GM10266 (cell line): ENCODE measurements around the gene IFNK.

Experiments
- DNase-seq: peaks from one replicate; pipeline ENCODE4 v3.0.0; 2012; ENCODE audit errors: extremely low spot score
- TF ChIP-seq, protein P1 (sequence below): IDR thresholded peaks from 2 replicates; pipeline ENCODE4 v1.5.1; 2012; ENCODE audit warnings: mild to moderate bottlenecking, low read depth; ENCODE audit not compliant: control insufficient read depth, insufficient read depth; ENCODE audit errors: missing control alignments

IFNK gene

DNA sequence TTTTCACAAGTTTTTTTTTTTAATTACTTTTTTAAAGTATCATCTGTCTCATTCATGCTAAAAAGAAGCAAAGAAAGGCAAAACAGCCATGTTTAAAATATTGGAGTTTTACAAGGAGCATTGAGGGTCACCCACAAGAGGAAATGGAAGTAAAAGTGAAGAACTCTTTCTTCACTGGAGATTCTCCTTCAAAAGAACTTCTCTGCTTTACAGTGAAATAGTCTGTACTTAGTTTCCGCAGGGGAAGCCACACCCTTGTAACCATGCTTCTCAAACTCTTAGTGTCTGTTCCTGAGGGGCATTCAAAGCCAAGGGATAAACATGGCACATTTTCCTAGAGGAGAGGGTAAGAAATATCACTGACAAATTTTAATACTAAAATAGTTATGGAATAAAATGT lies 40.6 kb downstream of the IFNK start:
- TF ChIP-seq, protein P1, sequence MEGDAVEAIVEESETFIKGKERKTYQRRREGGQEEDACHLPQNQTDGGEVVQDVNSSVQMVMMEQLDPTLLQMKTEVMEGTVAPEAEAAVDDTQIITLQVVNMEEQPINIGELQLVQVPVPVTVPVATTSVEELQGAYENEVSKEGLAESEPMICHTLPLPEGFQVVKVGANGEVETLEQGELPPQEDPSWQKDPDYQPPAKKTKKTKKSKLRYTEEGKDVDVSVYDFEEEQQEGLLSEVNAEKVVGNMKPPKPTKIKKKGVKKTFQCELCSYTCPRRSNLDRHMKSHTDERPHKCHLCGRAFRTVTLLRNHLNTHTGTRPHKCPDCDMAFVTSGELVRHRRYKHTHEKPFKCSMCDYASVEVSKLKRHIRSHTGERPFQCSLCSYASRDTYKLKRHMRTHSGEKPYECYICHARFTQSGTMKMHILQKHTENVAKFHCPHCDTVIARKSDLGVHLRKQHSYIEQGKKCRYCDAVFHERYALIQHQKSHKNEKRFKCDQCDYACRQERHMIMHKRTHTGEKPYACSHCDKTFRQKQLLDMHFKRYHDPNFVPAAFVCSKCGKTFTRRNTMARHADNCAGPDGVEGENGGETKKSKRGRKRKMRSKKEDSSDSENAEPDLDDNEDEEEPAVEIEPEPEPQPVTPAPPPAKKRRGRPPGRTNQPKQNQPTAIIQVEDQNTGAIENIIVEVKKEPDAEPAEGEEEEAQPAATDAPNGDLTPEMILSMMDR: no peak
- DNase-seq: no peak

DNA sequence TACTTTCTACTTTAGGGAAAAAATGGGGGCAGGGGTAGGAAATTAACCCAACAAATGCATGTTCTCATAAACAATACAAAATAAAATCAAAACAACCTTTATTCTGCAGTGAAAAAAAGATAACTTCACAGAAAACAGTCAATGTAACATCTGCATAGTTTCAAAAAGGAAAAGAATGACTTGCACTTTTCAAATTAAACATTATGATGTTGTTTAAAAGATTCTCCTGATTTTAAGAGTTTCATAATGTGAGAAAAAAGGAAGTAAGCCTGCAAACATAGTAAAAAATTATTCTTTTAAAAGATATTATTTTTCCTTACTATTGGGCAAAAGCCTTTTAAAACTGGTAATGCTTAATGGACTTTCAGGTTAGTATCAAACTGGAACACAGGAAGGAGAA lies 41.6 kb downstream of the IFNK start:
- no peak for DNase-seq
- TF ChIP-seq, protein P1: no peak

DNA sequence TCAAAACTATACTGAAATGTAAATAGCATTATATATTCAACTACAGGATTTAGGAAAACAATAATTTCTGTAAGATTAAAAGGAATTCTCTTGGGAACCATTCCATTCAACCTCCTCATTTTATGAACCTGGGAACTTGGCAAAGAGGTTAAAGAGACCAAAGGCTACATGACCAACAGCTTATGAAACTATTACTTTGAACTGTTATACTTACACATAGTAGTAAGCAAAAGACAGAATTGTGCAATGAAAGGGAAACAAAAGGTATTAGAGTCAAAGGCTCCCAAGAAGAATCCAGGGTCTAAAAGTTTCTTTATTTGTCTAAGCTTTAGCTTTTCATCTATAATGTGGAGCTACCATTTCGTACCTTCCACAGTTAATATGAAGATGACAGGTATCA lies 42.0 kb downstream of the IFNK start:
- TF ChIP-seq, protein P1: no peak
- no peak for DNase-seq

DNA sequence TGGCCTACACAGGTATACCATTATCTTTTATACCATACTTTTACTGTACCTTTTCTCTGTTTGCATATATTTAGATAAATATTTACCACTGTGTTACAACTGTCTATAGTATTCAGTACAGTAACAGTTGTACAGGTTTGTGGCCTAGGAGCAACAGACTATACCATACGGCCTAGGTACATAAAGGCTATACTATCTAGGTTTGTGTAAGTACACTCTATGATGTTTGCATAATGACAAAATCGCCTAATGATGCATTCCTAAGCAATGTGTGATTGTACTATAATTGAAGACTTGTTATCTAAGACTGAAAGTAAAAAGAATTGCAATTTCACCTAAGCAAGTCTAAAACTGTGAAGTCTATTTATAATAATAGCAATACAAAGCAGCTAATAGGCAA lies 45.3 kb downstream of the IFNK start:
- no peak for DNase-seq
- TF ChIP-seq, protein P1: no peak

DNA sequence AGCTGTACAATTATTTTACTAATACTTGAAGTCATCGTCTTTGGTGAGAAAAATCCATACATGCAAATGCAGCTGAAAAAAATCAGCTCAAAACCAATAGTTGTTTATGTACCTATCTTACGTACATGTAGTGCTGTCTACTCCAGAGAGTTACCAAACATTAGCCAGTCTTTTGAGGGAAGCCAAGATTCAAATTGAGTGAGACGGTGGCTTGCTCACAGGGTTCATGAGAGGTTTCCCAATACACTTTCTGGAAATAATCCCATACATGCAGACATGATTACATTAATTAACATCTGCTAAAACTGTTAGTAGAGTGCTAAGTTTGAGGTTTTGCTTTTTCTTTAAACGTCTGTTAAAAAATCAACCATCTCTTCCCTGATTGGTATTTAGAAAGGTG lies 46.9 kb downstream of the IFNK start:
- TF ChIP-seq, protein P1: no peak
- no peak for DNase-seq

DNA sequence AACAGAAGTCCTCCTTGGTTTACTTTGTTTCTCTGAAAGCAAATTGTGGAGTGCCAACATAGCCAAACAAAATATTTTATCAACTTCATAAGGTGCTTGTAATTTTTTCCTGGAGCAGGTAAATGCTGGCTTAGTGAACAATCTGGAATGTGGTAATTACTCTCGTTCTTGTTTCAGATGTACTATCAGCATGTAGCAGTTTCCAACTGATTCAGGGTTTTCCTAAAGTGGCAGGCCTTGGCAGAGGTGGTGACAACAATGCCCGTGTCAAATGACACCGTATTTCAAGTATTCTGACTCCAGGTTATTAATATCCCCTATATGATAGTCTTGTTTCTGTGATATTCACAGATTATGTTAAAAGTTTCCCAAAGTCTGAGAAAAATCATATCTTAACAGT lies 48.0 kb downstream of the IFNK start:
- TF ChIP-seq, protein P1: no peak
- DNase-seq: no peak

DNA sequence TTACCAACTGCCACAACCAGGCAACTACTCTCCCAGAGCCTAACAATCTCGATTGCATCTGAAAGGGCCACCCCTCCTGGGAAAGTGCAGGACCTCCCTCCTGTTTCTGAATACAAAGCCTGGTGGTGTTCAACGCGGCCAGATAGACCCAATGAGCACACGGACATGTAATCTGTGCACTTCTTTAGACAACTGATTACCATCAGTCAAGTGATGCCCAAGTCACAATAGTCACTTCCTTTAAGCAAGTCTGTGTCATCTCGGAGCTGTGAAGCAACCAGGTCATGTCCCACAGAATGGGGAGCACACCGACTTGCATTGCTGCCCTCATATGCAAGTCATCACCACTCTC lies 48.5 kb downstream of the IFNK start:
- TF ChIP-seq, protein P1: no peak
- peak; percentile 63 for DNase-seq
